K562 (cell line): Measurements from ENCODE around the gene TERC. TPM values are rescaled to one million over a fixed set of nuclear protein-coding genes. Genes with fewer than 3 reads are reported as not detected.

Experiments used
- ASH1L ChIP-seq: fragments of 450-650 bp; IDR thresholded peaks from 2 replicates; pipeline ENCODE4 v1.6.1; 2018; ENCODE audit warnings: borderline replicate concordance, mild to moderate bottlenecking, low read depth; ENCODE audit not compliant: partially characterized antibody
- BHLHE40 ChIP-seq: IDR thresholded peaks from 2 replicates; pipeline ENCODE4 v1.6.1; 2011; ENCODE audit warnings: low read length, improper control_type of control experiment
- BRCA1 ChIP-seq, 2 experiments: fragments of 450-650 bp in 1 of 2; sonication (generic) in 1 of 2; formaldehyde crosslinking in 1 of 2; IDR thresholded peaks; 2 replicates each; pipeline versions ENCODE4 v1.5.0 to v1.6.1; 2017 to 2020; ENCODE audit warnings: mild to moderate bottlenecking in 1 of 2, missing genetic modification reagents in 1 of 2
- BRD4 ChIP-seq: fragments of 200-600 bp; sonication (generic); IDR thresholded peaks from 2 replicates; pipeline ENCODE4 v1.6.1; 2017; ENCODE audit warnings: inconsistent platforms
- CXXC5 ChIP-seq: fragments of 250-450 bp; sonication (Bioruptor Pico); IDR thresholded peaks from 2 replicates; pipeline ENCODE4 v1.8.0; 2022; ENCODE audit warnings: inconsistent platforms, mild to moderate bottlenecking, moderate library complexity
- DPF2 ChIP-seq: fragments of 450-650 bp; IDR thresholded peaks from 2 replicates; pipeline ENCODE4 v1.6.1; 2016
- E2F1 ChIP-seq: sonication (generic); formaldehyde crosslinking; IDR thresholded peaks from 2 replicates; pipeline ENCODE4 v1.8.1; 2023; ENCODE audit warnings: mild to moderate bottlenecking, missing genetic modification reagents, moderate library complexity
- FOXK2 ChIP-seq, 2 experiments: fragments of 450-650 bp; IDR thresholded peaks in 1 of 2; conservative IDR thresholded peaks in 1 of 2; 2 replicates each; pipeline ENCODE4 v1.6.1; 2016; ENCODE audit warnings: low read depth in 2 of 2, mild to moderate bottlenecking in 1 of 2
- KAT8 ChIP-seq: fragments of 450-650 bp; IDR thresholded peaks from 2 replicates; pipeline ENCODE4 v1.6.1; 2016; ENCODE audit warnings: low read depth, mild to moderate bottlenecking
- KLF10 ChIP-seq: fragments of 250-450 bp; sonication (Bioruptor Pico); IDR thresholded peaks from 2 replicates; pipeline ENCODE4 v1.6.1; 2021; ENCODE audit warnings: matching md5 sums
- LEF1 ChIP-seq: fragments of 450-650 bp; IDR thresholded peaks from 2 replicates; pipeline ENCODE4 v1.6.1; 2016; ENCODE audit warnings: mild to moderate bottlenecking
- MAZ ChIP-seq, 2 experiments: fragments of 450-650 bp in 1 of 2; sonication (generic) in 1 of 2; formaldehyde crosslinking; IDR thresholded peaks in 1 of 2; conservative IDR thresholded peaks in 1 of 2; 2 replicates each; pipeline versions ENCODE4 v1.4.0 to v1.5.0; 2020; ENCODE audit warnings: mild to moderate bottlenecking in 1 of 2, missing genetic modification reagents in 1 of 2
- MYBL2 ChIP-seq, 2 experiments: fragments of 450-650 bp in 1 of 2; sonication (generic) in 1 of 2; formaldehyde crosslinking in 1 of 2; IDR thresholded peaks; 2 replicates each; pipeline versions ENCODE4 v1.6.1 to v1.8.1; 2017 to 2022; ENCODE audit warnings: borderline replicate concordance in 1 of 2, inconsistent platforms in 1 of 2, low read depth in 1 of 2, mild to moderate bottlenecking in 1 of 2, missing genetic modification reagents in 1 of 2, moderate library complexity in 1 of 2
- MYNN ChIP-seq, 2 experiments: sonication (generic); formaldehyde crosslinking in 1 of 2; IDR thresholded peaks; 2 replicates each; pipeline versions ENCODE4 v1.5.0 to v1.6.1; 2016 to 2020; ENCODE audit warnings: antibody characterized with exemption in 1 of 2, missing genetic modification reagents in 1 of 2
- NBN ChIP-seq: fragments of 450-650 bp; IDR thresholded peaks from 2 replicates; pipeline ENCODE4 v1.6.1; 2016; ENCODE audit warnings: low read depth, mild to moderate bottlenecking
- NFE2 ChIP-seq: IDR thresholded peaks from 2 replicates; pipeline ENCODE4 v1.6.1; 2014; ENCODE audit warnings: antibody characterized with exemption, low read depth
- NR2C2 ChIP-seq, 2 experiments: fragments of 200-800 bp in 1 of 2; sonication (Bioruptor generic) in 1 of 2; sonication (generic) in 1 of 2; formaldehyde crosslinking in 1 of 2; IDR thresholded peaks; 2 replicates each; pipeline versions ENCODE4 v1.6.1 to v1.8.0; 2016 to 2022; ENCODE audit warnings: mild to moderate bottlenecking in 1 of 2, missing compliant biosample characterization in 1 of 2, missing genetic modification characterization in 1 of 2, missing genetic modification reagents in 1 of 2
- RBFOX2 ChIP-seq: fragments of 200-400 bp; formaldehyde crosslinking; IDR thresholded peaks from 2 replicates; pipeline ENCODE4 v1.6.1; 2017; ENCODE audit warnings: low read depth, mild to moderate bottlenecking, low read length, moderate library complexity
- RFX1 ChIP-seq: fragments of 450-650 bp; IDR thresholded peaks from 2 replicates; pipeline ENCODE4 v1.6.1; 2016; ENCODE audit warnings: mild to moderate bottlenecking, moderate library complexity
- SIN3B ChIP-seq: fragments of 450-650 bp; IDR thresholded peaks from 2 replicates; pipeline ENCODE4 v1.6.1; 2017; ENCODE audit warnings: low read depth, mild to moderate bottlenecking, moderate library complexity
- SRSF3 ChIP-seq: fragments of 200-400 bp; formaldehyde crosslinking; IDR thresholded peaks from 2 replicates; pipeline ENCODE4 v1.6.1; 2016; ENCODE audit warnings: mild to moderate bottlenecking, low read length, moderate library complexity; ENCODE audit not compliant: insufficient read depth
- TFE3 ChIP-seq: fragments of 450-650 bp; formaldehyde crosslinking; IDR thresholded peaks from 2 replicates; pipeline ENCODE4 v1.4.0; 2020; ENCODE audit warnings: mild to moderate bottlenecking, mixed read lengths
- ZBTB34 ChIP-seq: fragments of 250-450 bp; sonication (Bioruptor Pico); IDR thresholded peaks from 2 replicates; pipeline ENCODE4 v1.8.0; 2021; ENCODE audit warnings: mild to moderate bottlenecking, moderate library complexity
- ZFX ChIP-seq: sonication (generic); formaldehyde crosslinking; IDR thresholded peaks from 2 replicates; pipeline ENCODE4 v1.8.0; 2022; ENCODE audit warnings: mild to moderate bottlenecking, missing genetic modification reagents, moderate library complexity
- ZNF830 ChIP-seq: fragments of 250-450 bp; sonication (Bioruptor Pico); IDR thresholded peaks from 2 replicates; pipeline ENCODE4 v1.5.0; 2021; ENCODE audit warnings: mild to moderate bottlenecking
- polyA plus RNA-seq, 8 experiments: library from polyadenylated mRNA; depleted of rRNA in 4 of 8; stranded (reverse) in 5 of 8; unstranded in 3 of 8; fragments of >200 nt; fragmentation: Nextera tagmentation in 2 of 8; fragmentation: Illumina TruSeq in 1 of 8; extraction: Ambion mirVana in 2 of 8; extraction: Trizol in 1 of 8; gene quantifications; 2 replicates each; pipeline versions ENCODE4 v1.2.1 to v1.2.3, GENCODE V29; 2011 to 2014; ENCODE audit warnings: inconsistent platforms in 1 of 8, missing spikeins in 1 of 8
- total RNA-seq, 7 experiments: library from RNA; depleted of rRNA in 6 of 7; stranded (reverse); fragments of >200 nt in 6 of 7; fragmentation: Illumina TruSeq in 2 of 7; extraction: Trizol in 2 of 7; gene quantifications; 2 replicates each; pipeline versions ENCODE4 v1.2.1 to v1.2.3, GENCODE V29; 2011 to 2021; ENCODE audit warnings: low replicate concordance in 1 of 7

TERC gene
- total and polyA plus RNA-seq, 9 of the 15 experiments (the other 6 are each of a cell fraction or from before 2014, with no cell fraction given), result 0.77 to 234 (median 27.9) TPM; not detected in 3

GRCh38 chr3:169764312-169764881 lies 463 bp downstream of the TERC start (continued):
- TF ChIP-seq ZBTB34 (CRISPR knock-in tag) (no peak), MYNN (IDR thresholded peaks at IDR 0.05) (no peak), MYNN (CRISPR knock-in tag; IDR thresholded peaks at IDR 0.05) (no peak), ZNF830 (CRISPR knock-in tag) (no peak; the same call in 1 of the 2 replicates), FOXK2 (conservative IDR thresholded peaks at IDR 0.05 in 1 of 2, IDR thresholded peaks at IDR 0.05 in 1 of 2; ENCODE audit: low read depth in 2 of 2) (no peak), SRSF3 (0 out of 2 replicates have a peak, but pooled peaks have one; percentile 49), BRCA1 (IDR thresholded peaks at IDR 0.05) (no peak), BRCA1 (CRISPR knock-in tag; IDR thresholded peaks at IDR 0.05) (no peak), SIN3B (no peak), DPF2 (0 out of 2 replicates have a peak, but pooled peaks have one; percentile 32), NR2C2 (CRISPR knock-in tag; IDR thresholded peaks at IDR 0.05) (no peak), NR2C2 (tag; IDR thresholded peaks at IDR 0.05) (no peak), NBN (no peak), RFX1 (no peak), MYBL2 (IDR thresholded peaks at IDR 0.05; ENCODE audit: low read depth) (no peak), MYBL2 (CRISPR knock-in tag; IDR thresholded peaks at IDR 0.05; ENCODE audit: borderline replicate concordance) (no peak), NFE2 (no peak), E2F1 (CRISPR knock-in tag) (0 out of 2 replicates have a peak, but pooled peaks have one; percentile 28), ASH1L (no peak), CXXC5 (CRISPR knock-in tag) (no peak), ZFX (CRISPR knock-in tag) (peak; percentile 95), RBFOX2 (peak; percentile 100), BHLHE40 (no peak), MAZ (CRISPR knock-in tag; conservative IDR thresholded peaks at IDR 0.05 in 1 of 2, IDR thresholded peaks at IDR 0.05 in 1 of 2) (peak in 1 of 2 experiments; percentile 62; a peak in 1 of 4 replicates), KLF10 (CRISPR knock-in tag) (no peak), BRD4 (peak; percentile 97; the same call in 1 of the 2 replicates), KAT8 (no peak), TFE3 (CRISPR knock-in tag) (no peak), LEF1 (no peak)
